ENCODE data around the gene ACSL5.

DNA sequence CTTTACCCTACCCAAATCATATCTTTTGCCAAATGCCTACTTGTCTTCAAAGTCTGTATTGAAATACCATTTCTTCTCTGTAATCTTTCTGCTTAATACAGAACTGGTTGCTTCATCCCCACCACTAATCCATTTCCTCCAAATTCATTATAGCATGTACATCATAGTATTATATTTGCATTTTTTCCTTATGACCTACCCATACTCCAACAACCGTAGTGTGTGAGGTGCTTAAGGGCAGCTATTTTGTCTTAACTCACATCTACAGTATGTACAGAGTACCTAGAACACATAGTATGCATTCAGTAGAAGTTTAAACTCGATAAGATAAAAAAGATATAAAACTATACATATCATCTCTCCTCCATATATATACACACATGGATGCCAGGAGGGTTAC, 23.7 kb downstream of the ACSL5 start:
- TF ChIP-seq, protein P1, sequence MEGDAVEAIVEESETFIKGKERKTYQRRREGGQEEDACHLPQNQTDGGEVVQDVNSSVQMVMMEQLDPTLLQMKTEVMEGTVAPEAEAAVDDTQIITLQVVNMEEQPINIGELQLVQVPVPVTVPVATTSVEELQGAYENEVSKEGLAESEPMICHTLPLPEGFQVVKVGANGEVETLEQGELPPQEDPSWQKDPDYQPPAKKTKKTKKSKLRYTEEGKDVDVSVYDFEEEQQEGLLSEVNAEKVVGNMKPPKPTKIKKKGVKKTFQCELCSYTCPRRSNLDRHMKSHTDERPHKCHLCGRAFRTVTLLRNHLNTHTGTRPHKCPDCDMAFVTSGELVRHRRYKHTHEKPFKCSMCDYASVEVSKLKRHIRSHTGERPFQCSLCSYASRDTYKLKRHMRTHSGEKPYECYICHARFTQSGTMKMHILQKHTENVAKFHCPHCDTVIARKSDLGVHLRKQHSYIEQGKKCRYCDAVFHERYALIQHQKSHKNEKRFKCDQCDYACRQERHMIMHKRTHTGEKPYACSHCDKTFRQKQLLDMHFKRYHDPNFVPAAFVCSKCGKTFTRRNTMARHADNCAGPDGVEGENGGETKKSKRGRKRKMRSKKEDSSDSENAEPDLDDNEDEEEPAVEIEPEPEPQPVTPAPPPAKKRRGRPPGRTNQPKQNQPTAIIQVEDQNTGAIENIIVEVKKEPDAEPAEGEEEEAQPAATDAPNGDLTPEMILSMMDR (IDR thresholded peaks at IDR 0.05) = no peak
- TF ChIP-seq EP300 (IDR thresholded peaks at IDR 0.05; ENCODE audit: borderline replicate concordance in 1 of 2, low read depth in 1 of 2, low read length in 1 of 2) (no peak), POLR2AphosphoS5 (IDR thresholded peaks at IDR 0.05; ENCODE audit: low read depth, low read length) (no peak), EZH2phosphoT487 (IDR thresholded peaks at IDR 0.05; ENCODE audit: borderline replicate concordance, low read depth) (no peak), SMC3 (IDR thresholded peaks at IDR 0.05; ENCODE audit: low read depth, low read length) (no peak), TEAD4 (IDR thresholded peaks at IDR 0.05; ENCODE audit: borderline replicate concordance, insufficient read depth) (no peak), JUND (IDR thresholded peaks at IDR 0.05) (no peak), SIN3A (IDR thresholded peaks at IDR 0.05; ENCODE audit: borderline replicate concordance, low read depth, low read length) (no peak), NFIC (IDR thresholded peaks at IDR 0.05; ENCODE audit: borderline replicate concordance) (no peak), RFX5 (IDR thresholded peaks at IDR 0.05; ENCODE audit: low read length) (no peak), RAD21 (IDR thresholded peaks at IDR 0.05; ENCODE audit: low read length) (no peak), MEF2A (IDR thresholded peaks at IDR 0.05; ENCODE audit: borderline replicate concordance, low read depth) (no peak)
- TF ChIP-seq, protein P2, sequence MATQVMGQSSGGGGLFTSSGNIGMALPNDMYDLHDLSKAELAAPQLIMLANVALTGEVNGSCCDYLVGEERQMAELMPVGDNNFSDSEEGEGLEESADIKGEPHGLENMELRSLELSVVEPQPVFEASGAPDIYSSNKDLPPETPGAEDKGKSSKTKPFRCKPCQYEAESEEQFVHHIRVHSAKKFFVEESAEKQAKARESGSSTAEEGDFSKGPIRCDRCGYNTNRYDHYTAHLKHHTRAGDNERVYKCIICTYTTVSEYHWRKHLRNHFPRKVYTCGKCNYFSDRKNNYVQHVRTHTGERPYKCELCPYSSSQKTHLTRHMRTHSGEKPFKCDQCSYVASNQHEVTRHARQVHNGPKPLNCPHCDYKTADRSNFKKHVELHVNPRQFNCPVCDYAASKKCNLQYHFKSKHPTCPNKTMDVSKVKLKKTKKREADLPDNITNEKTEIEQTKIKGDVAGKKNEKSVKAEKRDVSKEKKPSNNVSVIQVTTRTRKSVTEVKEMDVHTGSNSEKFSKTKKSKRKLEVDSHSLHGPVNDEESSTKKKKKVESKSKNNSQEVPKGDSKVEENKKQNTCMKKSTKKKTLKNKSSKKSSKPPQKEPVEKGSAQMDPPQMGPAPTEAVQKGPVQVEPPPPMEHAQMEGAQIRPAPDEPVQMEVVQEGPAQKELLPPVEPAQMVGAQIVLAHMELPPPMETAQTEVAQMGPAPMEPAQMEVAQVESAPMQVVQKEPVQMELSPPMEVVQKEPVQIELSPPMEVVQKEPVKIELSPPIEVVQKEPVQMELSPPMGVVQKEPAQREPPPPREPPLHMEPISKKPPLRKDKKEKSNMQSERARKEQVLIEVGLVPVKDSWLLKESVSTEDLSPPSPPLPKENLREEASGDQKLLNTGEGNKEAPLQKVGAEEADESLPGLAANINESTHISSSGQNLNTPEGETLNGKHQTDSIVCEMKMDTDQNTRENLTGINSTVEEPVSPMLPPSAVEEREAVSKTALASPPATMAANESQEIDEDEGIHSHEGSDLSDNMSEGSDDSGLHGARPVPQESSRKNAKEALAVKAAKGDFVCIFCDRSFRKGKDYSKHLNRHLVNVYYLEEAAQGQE (IDR thresholded peaks at IDR 0.05; ENCODE audit: low read depth, low read length) = no peak
- TF ChIP-seq, protein P3, sequence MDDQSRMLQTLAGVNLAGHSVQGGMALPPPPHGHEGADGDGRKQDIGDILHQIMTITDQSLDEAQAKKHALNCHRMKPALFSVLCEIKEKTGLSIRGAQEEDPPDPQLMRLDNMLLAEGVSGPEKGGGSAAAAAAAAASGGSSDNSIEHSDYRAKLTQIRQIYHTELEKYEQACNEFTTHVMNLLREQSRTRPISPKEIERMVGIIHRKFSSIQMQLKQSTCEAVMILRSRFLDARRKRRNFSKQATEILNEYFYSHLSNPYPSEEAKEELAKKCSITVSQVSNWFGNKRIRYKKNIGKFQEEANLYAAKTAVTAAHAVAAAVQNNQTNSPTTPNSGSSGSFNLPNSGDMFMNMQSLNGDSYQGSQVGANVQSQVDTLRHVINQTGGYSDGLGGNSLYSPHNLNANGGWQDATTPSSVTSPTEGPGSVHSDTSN (IDR thresholded peaks at IDR 0.05) = no peak
